Measurements from ENCODE around the gene ISG20. TPM values are rescaled to one million over a fixed set of nuclear protein-coding genes. Genes with fewer than 3 reads are reported as not detected.

Gene ISG20
- total RNA-seq, 1 experiment from 2014 or later, result 1.8 TPM

DNA sequence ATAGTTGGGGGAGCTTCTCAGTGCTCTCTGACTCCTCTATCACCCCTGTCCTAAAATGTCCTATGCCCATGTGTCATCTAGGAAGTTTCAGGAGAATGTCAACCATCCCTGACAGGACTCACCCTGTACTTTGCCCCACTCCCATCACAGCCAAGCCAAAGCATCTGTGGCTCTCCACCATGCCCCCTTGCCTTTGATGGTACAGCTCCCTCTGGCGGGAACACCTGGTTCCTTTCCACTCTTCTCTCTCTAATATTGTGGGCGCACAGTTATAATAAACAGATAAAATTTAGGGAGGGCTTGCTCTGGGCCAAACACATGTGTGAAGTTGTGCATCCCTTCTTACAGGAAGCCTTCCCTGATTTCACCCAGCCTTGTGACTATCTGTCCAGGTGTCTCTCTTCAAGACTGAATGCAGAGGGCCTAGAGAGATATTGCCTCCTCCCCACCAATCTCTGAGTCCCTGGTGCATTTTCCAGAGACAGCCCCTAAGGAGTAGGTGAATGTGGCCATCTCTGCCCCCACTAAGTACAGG, 62.8 kb downstream of the ISG20 start:
- H3K27ac ChIP-seq (ENCODE audit: low read depth, low read length, poor library complexity, severe bottlenecking), result no peak overlapping the region
- H3K4me1 ChIP-seq (ENCODE audit: insufficient read depth, low read length, poor library complexity, severe bottlenecking), result no peaks in the 10 kb centered on the region
- intact Hi-C loops (cut with micrococcal nuclease; ENCODE audit: unreplicated experiment), result no loop called here
- no peaks in the 10 kb centered on the region for H3K9me3 ChIP-seq (ENCODE audit: low read depth, low read length, poor library complexity, severe bottlenecking)
- no peak for DNase-seq (ENCODE audit: low spot score)
- BruUV-seq (replicated peaks), result no TSS peak
- ChIA-PET CTCF (no interaction called here), POLR2A (ENCODE audit: low non-redundant PET) (no interaction called here)
- TF ChIP-seq, protein P1, sequence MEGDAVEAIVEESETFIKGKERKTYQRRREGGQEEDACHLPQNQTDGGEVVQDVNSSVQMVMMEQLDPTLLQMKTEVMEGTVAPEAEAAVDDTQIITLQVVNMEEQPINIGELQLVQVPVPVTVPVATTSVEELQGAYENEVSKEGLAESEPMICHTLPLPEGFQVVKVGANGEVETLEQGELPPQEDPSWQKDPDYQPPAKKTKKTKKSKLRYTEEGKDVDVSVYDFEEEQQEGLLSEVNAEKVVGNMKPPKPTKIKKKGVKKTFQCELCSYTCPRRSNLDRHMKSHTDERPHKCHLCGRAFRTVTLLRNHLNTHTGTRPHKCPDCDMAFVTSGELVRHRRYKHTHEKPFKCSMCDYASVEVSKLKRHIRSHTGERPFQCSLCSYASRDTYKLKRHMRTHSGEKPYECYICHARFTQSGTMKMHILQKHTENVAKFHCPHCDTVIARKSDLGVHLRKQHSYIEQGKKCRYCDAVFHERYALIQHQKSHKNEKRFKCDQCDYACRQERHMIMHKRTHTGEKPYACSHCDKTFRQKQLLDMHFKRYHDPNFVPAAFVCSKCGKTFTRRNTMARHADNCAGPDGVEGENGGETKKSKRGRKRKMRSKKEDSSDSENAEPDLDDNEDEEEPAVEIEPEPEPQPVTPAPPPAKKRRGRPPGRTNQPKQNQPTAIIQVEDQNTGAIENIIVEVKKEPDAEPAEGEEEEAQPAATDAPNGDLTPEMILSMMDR (conservative IDR thresholded peaks at IDR 0.05; ENCODE audit: low read depth, low read length), result no peak
- TF ChIP-seq EZH2 (IDR thresholded peaks at IDR 0.05; ENCODE audit: borderline replicate concordance, low read depth, low read length, poor library complexity, severe bottlenecking), result no peak
- no peaks in the 10 kb centered on the region for H3K36me3 ChIP-seq (ENCODE audit: insufficient read depth, low read length, poor library complexity, severe bottlenecking)
- no peak overlapping the region for H3K4me3 ChIP-seq (ENCODE audit: low read depth, low read length, poor library complexity, severe bottlenecking)
- H3K27me3 ChIP-seq (replicated peaks; ENCODE audit: insufficient read depth, low read depth, low read length, poor library complexity), result peaks cover 70% of the 10 kb centered on the region

DNA sequence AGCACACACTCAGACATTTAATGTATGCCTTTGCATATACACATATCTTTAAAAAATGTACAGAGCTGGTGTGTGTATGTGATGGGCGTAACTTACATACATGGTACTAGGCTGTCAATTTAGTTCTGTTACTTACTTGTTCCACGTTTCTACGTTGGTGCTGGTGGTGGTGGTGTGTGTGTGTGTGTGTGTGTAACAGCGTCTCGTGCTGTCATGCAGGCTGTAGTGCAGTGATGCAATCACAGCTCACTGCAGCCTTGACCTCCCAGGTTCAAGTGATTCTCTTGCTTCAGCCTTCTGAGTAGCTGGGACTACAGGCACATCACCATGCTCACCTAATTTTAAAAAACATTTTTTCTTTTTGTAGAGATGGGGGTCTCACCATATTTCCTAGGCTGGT, 64.2 kb downstream of the ISG20 start:
- Histone ChIP-seq H3K36me3 (ENCODE audit: insufficient read depth, low read length, poor library complexity, severe bottlenecking) (no peaks in the 10 kb centered on the region), H3K27me3 (replicated peaks; ENCODE audit: insufficient read depth, low read depth, low read length, poor library complexity) (peaks cover 67% of the 10 kb centered on the region), H3K4me1 (ENCODE audit: insufficient read depth, low read length, poor library complexity, severe bottlenecking) (no peaks in the 10 kb centered on the region), H3K4me3 (ENCODE audit: low read depth, low read length, poor library complexity, severe bottlenecking) (no peak overlapping the region), H3K27ac (ENCODE audit: low read depth, low read length, poor library complexity, severe bottlenecking) (no peak overlapping the region), H3K9me3 (ENCODE audit: low read depth, low read length, poor library complexity, severe bottlenecking) (no peaks in the 10 kb centered on the region)
- BruUV-seq (replicated peaks), result no TSS peak
- no peak for TF ChIP-seq EZH2 (IDR thresholded peaks at IDR 0.05; ENCODE audit: borderline replicate concordance, low read depth, low read length, poor library complexity, severe bottlenecking)
- TF ChIP-seq, protein P1 (conservative IDR thresholded peaks at IDR 0.05; ENCODE audit: low read depth, low read length), result no peak
- CTCF ChIA-PET, result no interaction called here
- intact Hi-C loops (cut with micrococcal nuclease; ENCODE audit: unreplicated experiment), result no loop called here
- DNase-seq (ENCODE audit: low spot score), result no peak
- POLR2A ChIA-PET (ENCODE audit: low non-redundant PET), result no interaction called here

GRCh38 chr15:88703533-88703932, 64.7 kb downstream of the ISG20 start:
- POLR2A ChIA-PET (ENCODE audit: low non-redundant PET), result no interaction called here
- Histone ChIP-seq H3K36me3 (ENCODE audit: insufficient read depth, low read length, poor library complexity, severe bottlenecking) (no peaks in the 10 kb centered on the region), H3K27me3 (replicated peaks; ENCODE audit: insufficient read depth, low read depth, low read length, poor library complexity) (peaks cover 67% of the 10 kb centered on the region), H3K4me1 (ENCODE audit: insufficient read depth, low read length, poor library complexity, severe bottlenecking) (no peaks in the 10 kb centered on the region), H3K4me3 (ENCODE audit: low read depth, low read length, poor library complexity, severe bottlenecking) (no peak overlapping the region), H3K9me3 (ENCODE audit: low read depth, low read length, poor library complexity, severe bottlenecking) (no peaks in the 10 kb centered on the region), H3K27ac (ENCODE audit: low read depth, low read length, poor library complexity, severe bottlenecking) (no peak overlapping the region)
- BruUV-seq (replicated peaks), result no TSS peak
- no peak for DNase-seq (ENCODE audit: low spot score)
- TF ChIP-seq, protein P1 (conservative IDR thresholded peaks at IDR 0.05; ENCODE audit: low read depth, low read length), result no peak
- no peak for TF ChIP-seq EZH2 (IDR thresholded peaks at IDR 0.05; ENCODE audit: borderline replicate concordance, low read depth, low read length, poor library complexity, severe bottlenecking)
- CTCF ChIA-PET, result no interaction called here
- intact Hi-C loops (cut with micrococcal nuclease; ENCODE audit: unreplicated experiment), result no loop called here
